Measurements from ENCODE around the gene MMP25. TPM values are rescaled to one million over a fixed set of nuclear protein-coding genes. Genes with fewer than 3 reads are reported as not detected.
"Not testable (repeated sequence)": the region's sequence is repeated elsewhere in the genome, so short reads cannot be mapped to it uniquely, and the experiment has no call there.

Gene MMP25
- total RNA-seq, 2 experiments from 2014 or later, result 112 to 117 TPM

DNA sequence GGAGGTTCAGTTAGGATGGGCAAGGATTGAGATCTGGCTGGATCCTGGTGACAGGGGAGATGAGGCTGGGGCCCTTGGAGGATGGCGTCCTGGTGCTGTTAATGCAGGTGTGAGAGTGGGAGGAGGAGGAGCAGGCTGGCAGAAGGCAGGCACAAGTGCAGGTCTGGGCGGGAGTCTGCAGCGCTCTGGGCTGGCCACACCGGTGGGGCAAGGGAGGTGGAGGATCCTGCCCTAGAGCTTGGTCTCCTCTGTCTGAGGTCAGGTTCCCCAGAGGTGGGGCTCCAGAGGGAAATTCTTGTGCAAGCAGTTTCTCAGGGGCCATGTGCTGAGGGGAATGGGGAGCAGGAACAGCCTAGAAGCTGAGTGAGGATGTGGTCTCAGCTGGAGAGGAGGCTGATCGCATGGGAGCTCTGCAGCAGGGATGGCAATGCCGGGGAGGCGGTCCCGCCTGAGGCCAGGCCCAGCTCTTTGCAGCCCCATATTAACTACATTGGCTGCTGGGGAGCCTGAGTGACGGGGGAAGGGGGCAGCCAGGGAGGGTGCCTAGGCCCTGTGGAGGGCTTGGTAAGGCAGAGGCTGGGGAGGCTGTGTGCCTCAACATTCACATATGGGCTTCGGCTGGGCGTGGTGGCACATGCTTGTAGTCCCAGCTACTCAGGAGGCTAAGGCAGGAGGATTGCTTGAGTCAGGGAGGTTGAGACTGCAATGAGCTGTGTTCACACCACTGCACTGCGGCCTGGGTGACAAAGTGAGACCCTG is 6.4 kb downstream of the MMP25 start:
- H3K36me3 Mint-ChIP-seq (ENCODE audit: low read depth), result peaks cover 79% of the 10 kb centered on the region
- CTCF ChIA-PET, result interaction anchor here (1.0 kb wide), 1 partner anchor 21 kb away, joined by 3 read pairs; no protein-coding TSS in a partner anchor

DNA sequence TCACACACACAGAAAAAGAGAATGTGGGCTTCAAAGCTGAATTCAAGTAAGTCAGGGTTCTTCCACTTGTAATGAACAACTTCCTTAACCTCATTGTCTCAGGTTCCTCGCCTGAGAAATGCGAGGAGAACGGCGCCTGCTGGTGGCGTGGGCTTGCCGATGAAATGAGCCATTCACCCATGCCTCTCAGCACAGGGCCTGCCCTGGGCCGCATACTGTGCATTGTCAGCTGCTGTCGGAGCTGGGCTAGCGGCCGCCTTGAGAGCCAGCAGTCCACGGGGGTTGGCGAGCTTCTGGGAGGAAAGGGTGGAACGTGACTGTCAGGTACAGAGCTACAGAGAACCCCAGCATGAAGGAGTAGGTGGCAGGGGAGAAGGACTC is 7.0 kb downstream of the MMP25 start:
- H3K36me3 Mint-ChIP-seq (ENCODE audit: low read depth), result peaks cover 76% of the 10 kb centered on the region
- H3K4me3 Mint-ChIP-seq, result peak overlapping the region; percentile 59
- CTCF ChIA-PET, H3K27me3 Mint-ChIP-seq, H3K9me3 Mint-ChIP-seq, POLR2A ChIA-PET, DNase-seq: not testable (repeated sequence)
- H3K4me1 Mint-ChIP-seq, result peaks cover 88% of the 10 kb centered on the region
- peak overlapping the region; percentile 83 for H3K27ac Mint-ChIP-seq

More for the DNA sequence above, 6.4 kb downstream of the MMP25 start:
- H3K4me1 Mint-ChIP-seq, result peaks cover 93% of the 10 kb centered on the region
- not testable (repeated sequence) for H3K4me3 Mint-ChIP-seq, H3K27me3 Mint-ChIP-seq, H3K9me3 Mint-ChIP-seq, DNase-seq
- POLR2A ChIA-PET, result interaction anchor here (1.9 to 8.7 kb wide), 2 partner anchors 13 to 30 kb away, joined by 5 to 65 read pairs; partner anchors contain the start of gene IL32
- H3K27ac Mint-ChIP-seq, result peak overlapping the region; percentile 79

DNA sequence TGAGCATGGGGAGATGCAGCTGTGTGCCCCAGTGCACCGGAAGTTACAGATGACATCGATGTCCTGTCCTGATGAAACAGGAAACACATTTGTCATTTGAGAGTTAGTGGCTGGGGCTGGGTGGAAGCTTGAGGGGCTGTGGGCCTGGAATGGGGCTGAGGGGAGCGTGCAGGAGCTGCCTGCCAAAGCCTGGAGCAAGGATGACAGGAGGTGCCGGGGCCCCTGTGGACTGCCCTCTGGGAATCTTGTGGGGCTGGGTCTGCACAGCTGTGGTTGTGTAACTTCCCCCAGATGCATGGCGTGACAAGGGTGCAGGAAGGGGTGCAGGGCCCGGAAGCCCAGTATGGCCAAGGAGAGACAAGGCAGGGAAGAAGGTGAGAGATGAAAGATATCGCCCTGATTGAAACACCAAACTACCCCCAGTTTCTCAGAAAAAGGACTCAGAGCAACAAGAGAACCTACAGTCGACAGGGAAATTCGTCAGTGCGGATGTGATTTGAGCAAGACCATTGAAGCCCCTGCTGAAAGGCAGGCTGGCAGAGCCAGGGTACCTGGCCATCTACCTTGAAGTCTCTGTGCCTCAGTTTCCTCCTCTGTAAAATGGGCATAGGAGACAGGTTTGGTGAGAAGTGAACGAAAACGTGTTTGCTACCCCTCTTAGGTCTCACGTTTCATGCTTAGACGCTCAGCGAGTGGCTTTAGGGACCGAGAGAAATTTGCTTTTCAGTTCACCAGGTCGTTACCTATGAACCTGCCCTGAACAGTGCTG is 8.8 kb downstream of the MMP25 start:
- H3K4me3 Mint-ChIP-seq, result peak overlapping the region; percentile 64

DNA sequence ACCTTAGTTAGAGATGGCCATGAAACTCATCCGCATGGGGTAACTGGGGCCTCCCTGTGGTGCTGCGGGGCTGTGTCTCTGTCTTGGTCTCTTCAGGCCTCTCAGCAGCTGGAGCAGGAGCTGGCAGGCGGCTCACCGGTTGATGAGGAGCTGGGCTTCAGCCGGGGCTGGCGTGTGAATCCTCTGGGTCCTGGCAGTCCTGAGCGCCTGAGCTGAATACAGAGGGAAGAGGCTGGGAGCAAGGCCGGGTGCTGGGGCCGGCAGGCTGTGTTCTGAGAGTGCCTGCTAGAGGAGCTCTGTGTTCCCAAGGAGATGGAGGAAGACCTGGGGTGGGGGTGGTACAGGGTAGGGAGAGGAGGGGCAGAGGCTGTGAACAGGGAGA is 9.4 kb downstream of the MMP25 start:
- DNase-seq, result not testable (repeated sequence)
- peaks cover 77% of the 10 kb centered on the region for H3K36me3 Mint-ChIP-seq (ENCODE audit: low read depth)

More for the DNA sequence above, 8.8 kb downstream of the MMP25 start:
- H3K9me3 Mint-ChIP-seq, result no peaks in the 10 kb centered on the region
- peak overlapping the region; percentile 96 for H3K27ac Mint-ChIP-seq
- H3K36me3 Mint-ChIP-seq (ENCODE audit: low read depth), result peaks cover 77% of the 10 kb centered on the region
- peak; percentile 76 for DNase-seq
- H3K4me1 Mint-ChIP-seq, result peaks cover 77% of the 10 kb centered on the region
- POLR2A ChIA-PET, result interaction anchor here (0.8 to 6.1 kb wide), 11 partner anchors 7 to 79 kb away, joined by 3 to 96 read pairs (median 4); partner anchors contain the start of gene MMP25
- CTCF ChIA-PET, result interaction anchor here (1.2 to 6.3 kb wide), 4 partner anchors 20 to 73 kb away, joined by 5 to 177 read pairs (median 6); no protein-coding TSS in a partner anchor
- no peaks in the 10 kb centered on the region for H3K27me3 Mint-ChIP-seq

DNA sequence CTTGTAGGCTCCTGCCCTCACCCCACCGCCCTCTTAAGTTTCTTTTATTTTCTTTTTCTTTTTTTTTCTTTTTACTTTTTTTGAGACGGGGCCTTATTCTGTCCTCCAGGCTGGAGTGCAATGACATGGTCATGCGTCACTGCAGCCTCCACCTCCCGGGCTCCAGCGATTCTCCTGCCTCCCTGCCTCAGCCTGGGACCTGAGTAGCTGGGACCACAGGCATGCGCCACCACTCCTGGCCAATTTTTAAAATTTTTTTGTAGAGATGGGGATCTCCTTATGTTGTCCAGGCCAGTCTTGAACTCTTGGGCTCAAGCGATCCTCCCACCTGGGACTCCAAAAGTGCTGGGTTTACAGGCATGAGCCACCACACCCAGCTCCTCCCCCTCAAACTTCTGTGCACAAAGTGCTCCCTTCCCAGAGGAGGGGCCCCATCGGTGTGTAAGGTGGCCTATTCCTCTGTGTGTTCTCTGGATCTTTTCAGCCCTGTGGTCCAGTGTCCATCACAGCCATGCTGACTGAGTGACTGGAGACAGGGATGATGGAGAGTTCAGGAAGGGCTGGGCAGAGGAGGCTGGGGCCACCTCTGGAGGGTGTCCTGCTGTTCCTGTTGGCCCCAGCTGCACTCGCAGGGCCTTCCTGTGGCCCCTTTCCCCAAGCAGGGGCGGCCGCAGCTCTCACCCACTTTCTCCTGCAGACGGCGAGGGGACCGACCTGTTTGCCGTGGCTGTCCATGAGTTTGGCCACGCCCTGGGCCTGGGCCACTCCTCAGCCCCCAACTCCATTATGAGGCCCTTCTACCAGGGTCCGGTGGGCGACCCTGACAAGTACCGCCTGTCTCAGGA is 10.2 kb downstream of the MMP25 start:
- ChIA-PET CTCF (interaction anchor here (0.9 to 6.3 kb wide), 5 partner anchors 25 to 72 kb away, joined by 3 to 177 read pairs (median 6); no protein-coding TSS in a partner anchor), POLR2A (interaction anchor here (0.7 to 6.1 kb wide), 13 partner anchors 9 to 102 kb away, joined by 3 to 96 read pairs (median 3); partner anchors contain the start of genes IL32, MMP25 and ZNF213)
- Mint-ChIP-seq H3K27me3 (no peaks in the 10 kb centered on the region), H3K27ac (peak overlapping the region; percentile 96), H3K4me3 (peak overlapping the region; percentile 79), H3K9me3 (no peaks in the 10 kb centered on the region), H3K4me1 (peaks cover 73% of the 10 kb centered on the region), H3K36me3 (ENCODE audit: low read depth) (peaks cover 72% of the 10 kb centered on the region)
- DNase-seq, result no peak

More for the DNA sequence above, 9.4 kb downstream of the MMP25 start:
- ChIA-PET POLR2A (interaction anchor here (0.7 to 6.1 kb wide), 9 partner anchors 8 to 103 kb away, joined by 3 to 96 read pairs (median 3); partner anchors contain the start of gene MMP25), CTCF (interaction anchor here (0.9 to 6.3 kb wide), 5 partner anchors 19 to 73 kb away, joined by 3 to 177 read pairs (median 5); no protein-coding TSS in a partner anchor)
- H3K27me3 Mint-ChIP-seq, H3K9me3 Mint-ChIP-seq: not testable (repeated sequence)
- peak overlapping the region; percentile 96 for H3K27ac Mint-ChIP-seq
- H3K4me3 Mint-ChIP-seq, result peak overlapping the region; percentile 64
- peaks cover 77% of the 10 kb centered on the region for H3K4me1 Mint-ChIP-seq

DNA sequence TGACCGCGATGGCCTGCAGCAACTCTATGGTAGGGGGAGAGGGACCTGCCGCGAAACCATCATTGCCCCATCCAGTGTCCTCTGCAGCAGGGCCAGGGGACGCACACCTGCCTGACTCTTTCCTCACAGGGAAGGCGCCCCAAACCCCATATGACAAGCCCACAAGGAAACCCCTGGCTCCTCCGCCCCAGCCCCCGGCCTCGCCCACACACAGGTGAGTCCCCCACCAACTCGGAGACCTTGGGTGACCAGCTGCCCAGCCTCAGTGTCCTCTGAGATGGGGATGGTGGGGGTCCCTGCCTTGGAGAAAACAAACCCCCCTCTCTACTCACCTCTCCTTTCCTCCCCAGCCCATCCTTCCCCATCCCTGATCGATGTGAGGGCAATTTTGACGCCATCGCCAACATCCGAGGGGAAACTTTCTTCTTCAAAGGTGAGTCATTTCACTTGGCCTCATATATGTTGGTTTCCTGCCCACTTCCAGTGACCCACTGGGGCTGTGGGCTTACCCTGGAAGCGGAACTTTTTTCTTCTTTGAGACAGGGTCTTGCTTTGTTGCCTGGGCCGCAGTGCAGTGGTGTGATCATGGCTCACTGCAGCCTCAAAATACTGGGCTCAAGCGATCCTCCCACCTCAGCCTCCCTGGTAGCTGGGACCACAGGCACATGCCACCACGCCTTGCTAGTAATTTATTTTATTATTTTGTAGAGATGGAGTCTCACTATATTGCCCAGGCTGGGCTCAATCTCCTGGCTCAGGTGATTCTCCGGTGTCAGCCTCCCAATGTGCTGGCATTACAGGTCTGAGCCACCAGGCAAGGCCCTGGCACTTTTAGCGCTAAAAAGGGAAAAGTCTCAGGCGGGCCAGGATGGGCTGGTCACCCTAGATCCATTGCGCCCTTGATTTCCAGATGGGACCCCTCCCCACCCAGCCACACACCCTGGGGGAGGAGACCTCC is 11.1 kb downstream of the MMP25 start:
- DNase-seq, result peak; percentile 59
- Mint-ChIP-seq H3K27me3 (no peaks in the 10 kb centered on the region), H3K4me1 (peaks cover 71% of the 10 kb centered on the region), H3K9me3 (no peaks in the 10 kb centered on the region), H3K4me3 (peak overlapping the region; percentile 79), H3K27ac (peak overlapping the region; percentile 96), H3K36me3 (ENCODE audit: low read depth) (peaks cover 64% of the 10 kb centered on the region)
- ChIA-PET POLR2A (interaction anchor here (0.7 to 6.1 kb wide), 20 partner anchors 8 to 91 kb away, joined by 3 to 96 read pairs (median 6); partner anchors contain the start of genes IL32, MMP25, TNFRSF12A and ZNF213), CTCF (interaction anchor here (0.9 to 6.3 kb wide), 14 partner anchors 10 to 113 kb away, joined by 3 to 177 read pairs (median 12); partner anchors contain the start of genes MMP25 and ZNF213)

DNA sequence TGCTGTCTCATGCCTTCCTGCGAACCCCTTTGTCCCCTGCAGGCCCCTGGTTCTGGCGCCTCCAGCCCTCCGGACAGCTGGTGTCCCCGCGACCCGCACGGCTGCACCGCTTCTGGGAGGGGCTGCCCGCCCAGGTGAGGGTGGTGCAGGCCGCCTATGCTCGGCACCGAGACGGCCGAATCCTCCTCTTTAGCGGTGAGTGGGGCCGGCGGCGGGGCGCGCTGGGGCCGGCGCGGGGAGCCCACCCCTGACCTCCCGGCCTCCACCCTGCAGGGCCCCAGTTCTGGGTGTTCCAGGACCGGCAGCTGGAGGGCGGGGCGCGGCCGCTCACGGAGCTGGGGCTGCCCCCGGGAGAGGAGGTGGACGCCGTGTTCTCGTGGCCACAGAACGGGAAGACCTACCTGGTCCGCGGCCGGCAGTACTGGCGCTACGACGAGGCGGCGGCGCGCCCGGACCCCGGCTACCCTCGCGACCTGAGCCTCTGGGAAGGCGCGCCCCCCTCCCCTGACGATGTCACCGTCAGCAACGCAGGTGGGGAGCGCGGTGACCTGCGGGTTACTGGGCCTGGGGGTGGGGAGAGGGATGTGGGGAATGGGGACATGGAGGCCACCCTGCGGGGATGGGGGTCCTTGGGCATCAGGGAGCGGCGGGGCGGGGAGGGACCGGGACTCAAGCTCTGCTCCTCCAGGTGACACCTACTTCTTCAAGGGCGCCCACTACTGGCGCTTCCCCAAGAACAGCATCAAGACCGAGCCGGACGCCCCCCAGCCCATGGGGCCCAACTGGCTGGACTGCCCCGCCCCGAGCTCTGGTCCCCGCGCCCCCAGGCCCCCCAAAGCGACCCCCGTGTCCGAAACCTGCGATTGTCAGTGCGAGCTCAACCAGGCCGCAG is 12.0 kb downstream of the MMP25 start:
- H3K27ac Mint-ChIP-seq, result peak overlapping the region; percentile 96
- H3K9me3 Mint-ChIP-seq, result no peaks in the 10 kb centered on the region
- ChIA-PET CTCF (interaction anchor here (0.6 to 6.3 kb wide), 34 partner anchors 9 to 172 kb away, joined by 3 to 177 read pairs (median 5); partner anchors contain the start of genes HCFC1R1, MMP25, THOC6 and ZNF213), POLR2A (interaction anchor here (0.6 to 6.1 kb wide), 25 partner anchors 8 to 100 kb away, joined by 3 to 96 read pairs (median 6); partner anchors contain the start of genes MMP25, TNFRSF12A, ZNF213 and ZSCAN10)
- peak overlapping the region; percentile 79 for H3K4me3 Mint-ChIP-seq
- peaks cover 75% of the 10 kb centered on the region for H3K4me1 Mint-ChIP-seq
- H3K36me3 Mint-ChIP-seq (ENCODE audit: low read depth), result peaks cover 66% of the 10 kb centered on the region
- DNase-seq, result peak; percentile 68
- H3K27me3 Mint-ChIP-seq, result no peaks in the 10 kb centered on the region

DNA sequence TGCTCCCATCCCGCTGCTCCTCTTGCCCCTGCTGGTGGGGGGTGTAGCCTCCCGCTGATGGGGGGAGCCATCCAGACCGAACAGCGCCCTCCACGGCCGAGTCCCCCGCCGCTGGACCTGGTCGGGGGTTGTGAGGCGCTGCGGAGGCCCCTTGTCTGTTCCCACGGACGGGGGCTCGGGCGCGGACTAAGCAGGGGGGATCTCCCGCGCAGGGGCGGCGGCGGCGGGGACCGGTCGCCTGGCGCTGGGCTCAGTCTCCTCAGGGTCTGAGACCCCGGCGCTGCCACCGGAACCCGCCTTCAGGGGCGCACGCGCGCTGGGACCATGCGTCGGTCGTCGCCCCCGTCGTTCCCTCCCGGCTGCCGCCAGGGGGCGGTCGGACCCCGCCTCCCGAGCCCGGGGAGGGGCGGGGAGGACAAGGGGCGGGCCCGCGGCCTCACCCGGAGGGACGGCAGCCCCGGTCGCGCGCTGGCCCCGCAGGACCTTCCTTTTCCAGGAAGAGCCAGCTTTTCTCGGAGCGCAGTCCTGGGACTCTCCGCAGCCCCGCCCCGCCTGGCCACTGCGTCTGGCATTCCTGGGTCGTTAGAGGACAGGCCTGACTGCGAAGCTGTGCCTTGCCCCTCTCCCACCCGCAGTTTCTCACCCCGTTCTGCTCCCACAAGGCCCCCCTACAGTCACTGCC is 12.8 kb downstream of the MMP25 start:
- CTCF ChIA-PET, result interaction anchor here (0.6 to 6.3 kb wide), 31 partner anchors 8 to 138 kb away, joined by 3 to 177 read pairs (median 5); partner anchors contain the start of genes HCFC1R1, MMP25, THOC6 and ZNF213
- peak overlapping the region; percentile 95 for H3K27ac Mint-ChIP-seq
- H3K4me1 Mint-ChIP-seq, result peaks cover 74% of the 10 kb centered on the region
- peak overlapping the region; percentile 79 for H3K4me3 Mint-ChIP-seq
- POLR2A ChIA-PET, result interaction anchor here (0.6 to 6.1 kb wide), 26 partner anchors 7 to 99 kb away, joined by 3 to 96 read pairs (median 6); partner anchors contain the start of genes MMP25, TNFRSF12A, ZNF213 and ZSCAN10
- peak; percentile 90 for DNase-seq
- peaks cover 59% of the 10 kb centered on the region for H3K36me3 Mint-ChIP-seq (ENCODE audit: low read depth)
- no peaks in the 10 kb centered on the region for H3K9me3 Mint-ChIP-seq
- H3K27me3 Mint-ChIP-seq, result no peaks in the 10 kb centered on the region

DNA sequence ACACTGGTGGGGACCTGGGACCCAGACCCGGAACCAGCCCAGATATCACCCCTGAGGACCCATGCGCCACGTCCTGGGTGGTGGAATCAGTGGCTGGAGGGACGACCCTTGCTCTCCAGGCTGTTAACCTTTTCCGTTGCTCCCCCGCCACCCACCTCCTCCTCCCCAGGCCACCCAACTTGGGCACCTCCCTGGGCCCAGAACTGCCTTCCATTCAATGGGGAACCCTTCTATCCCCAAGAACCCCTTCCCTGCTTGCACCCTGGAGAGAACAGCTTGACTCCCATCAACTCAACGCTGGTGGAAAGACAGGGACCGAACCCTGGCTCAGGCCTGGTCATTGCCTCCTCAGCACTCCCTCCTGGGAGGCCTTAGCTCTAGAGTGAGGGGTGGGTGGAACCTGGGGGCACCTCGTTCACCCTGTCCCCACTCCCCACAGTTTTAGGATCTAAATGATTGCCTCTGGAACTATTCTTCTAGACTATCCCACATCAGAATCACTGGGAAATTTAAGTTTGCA is 13.4 kb downstream of the MMP25 start:
- DNase-seq, result no peak
- peak overlapping the region; percentile 79 for H3K4me3 Mint-ChIP-seq
- CTCF ChIA-PET, result interaction anchor here (0.6 to 6.3 kb wide), 17 partner anchors 12 to 139 kb away, joined by 3 to 177 read pairs (median 7); partner anchors contain the start of gene ZNF213
- POLR2A ChIA-PET, result interaction anchor here (0.7 to 6.1 kb wide), 10 partner anchors 10 to 75 kb away, joined by 3 to 96 read pairs (median 13); partner anchors contain the start of genes ZNF213 and ZSCAN10
- H3K27ac Mint-ChIP-seq, result peak overlapping the region; percentile 86
- no peaks in the 10 kb centered on the region for H3K27me3 Mint-ChIP-seq
- H3K9me3 Mint-ChIP-seq, result no peaks in the 10 kb centered on the region
- H3K4me1 Mint-ChIP-seq, result peaks cover 75% of the 10 kb centered on the region
- H3K36me3 Mint-ChIP-seq (ENCODE audit: low read depth), result peaks cover 58% of the 10 kb centered on the region
